Activated CD4-positive, alpha-beta T cell treated with anti-CD3 and anti-CD28 coated beads for 1 hour (primary cell): ENCODE results near the gene CAVIN2.

Experiments used
- DNase-seq: peaks from one replicate; pipeline ENCODE4 v3.0.0-alpha.2; 2020

CAVIN2 gene

DNA sequence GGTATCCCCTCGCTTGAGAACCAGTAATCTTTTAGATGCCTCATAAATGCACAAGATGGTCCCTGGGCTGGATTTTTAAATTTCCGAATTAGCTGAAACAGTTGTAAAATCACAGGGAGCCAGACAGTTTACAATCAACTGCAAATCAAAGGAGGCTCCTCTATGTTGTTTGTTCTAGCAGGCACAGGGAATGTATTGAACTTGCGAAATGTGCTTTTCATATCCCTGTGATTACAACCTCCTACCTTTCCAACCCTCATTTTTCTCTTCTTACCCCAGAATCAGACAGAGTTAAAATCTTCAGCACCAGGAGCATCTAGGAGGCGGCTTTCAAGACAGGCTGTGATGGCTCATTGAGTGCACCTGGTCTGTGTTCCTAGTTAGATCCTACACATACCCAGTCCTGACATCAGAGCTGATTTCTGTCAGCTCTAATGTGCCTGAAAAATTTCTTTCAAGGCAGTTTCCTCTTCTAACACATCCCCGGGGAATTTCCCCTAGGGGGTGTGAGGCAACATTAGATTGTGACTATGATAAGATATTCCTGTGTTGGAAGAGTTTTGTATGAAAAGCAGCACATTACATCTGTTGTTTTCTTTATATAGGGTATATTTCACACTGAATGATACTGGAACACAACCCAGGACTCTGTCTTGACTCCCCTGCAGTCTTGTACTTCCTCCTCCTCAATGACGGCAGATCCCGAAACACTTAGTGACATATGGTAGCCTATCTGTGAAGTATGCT lies 17.9 kb upstream of the CAVIN2 start:
- DNase-seq = no peak

DNA sequence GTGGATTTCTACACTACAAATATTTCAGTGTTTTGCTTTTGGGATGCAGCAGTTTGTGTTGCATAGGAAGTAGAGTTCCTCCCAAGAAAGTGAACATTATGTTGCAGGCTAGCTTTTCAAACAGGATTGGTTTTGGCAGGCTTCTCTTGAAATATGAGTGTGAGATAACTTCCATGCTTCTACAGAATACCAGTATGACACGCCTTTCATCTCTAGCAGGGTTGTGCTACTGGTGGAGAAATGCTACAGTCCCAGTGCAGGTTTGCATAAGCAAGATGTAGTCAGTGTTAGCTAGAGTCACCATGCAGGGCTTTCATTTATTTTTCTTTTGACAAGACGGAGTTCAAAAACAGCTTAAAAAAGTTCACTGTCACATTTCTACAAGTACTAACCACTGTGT lies 17.1 kb upstream of the CAVIN2 start:
- no peak for DNase-seq

DNA sequence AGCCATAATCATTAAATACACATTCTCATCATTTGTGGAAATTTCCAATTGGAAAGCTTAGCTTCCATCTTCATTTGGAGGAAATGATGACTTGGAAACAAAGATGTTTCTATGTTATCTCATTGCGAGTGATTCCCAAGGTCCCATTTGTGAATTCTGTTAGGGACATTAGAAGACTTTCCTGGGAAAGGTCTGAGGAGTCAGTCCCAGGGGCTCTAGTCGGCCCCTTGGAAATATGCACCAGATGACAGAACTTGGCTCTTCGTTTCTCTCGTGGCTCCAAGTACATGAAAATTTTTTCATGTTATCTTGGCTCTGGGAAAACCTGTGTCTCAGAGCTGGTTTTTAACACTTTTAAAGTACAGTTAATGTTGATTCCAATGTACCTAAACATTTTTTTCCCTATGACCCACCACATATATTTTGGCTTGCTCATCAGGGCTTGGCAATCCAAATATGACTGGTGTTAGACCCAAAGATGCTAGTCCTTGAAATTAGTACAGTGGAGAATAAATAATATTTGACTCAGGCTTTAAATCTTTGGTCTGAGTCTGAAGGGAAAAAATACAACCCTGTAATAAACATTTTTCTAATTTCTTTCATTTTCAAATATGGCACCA lies 15.4 kb upstream of the CAVIN2 start:
- no peak for DNase-seq

DNA sequence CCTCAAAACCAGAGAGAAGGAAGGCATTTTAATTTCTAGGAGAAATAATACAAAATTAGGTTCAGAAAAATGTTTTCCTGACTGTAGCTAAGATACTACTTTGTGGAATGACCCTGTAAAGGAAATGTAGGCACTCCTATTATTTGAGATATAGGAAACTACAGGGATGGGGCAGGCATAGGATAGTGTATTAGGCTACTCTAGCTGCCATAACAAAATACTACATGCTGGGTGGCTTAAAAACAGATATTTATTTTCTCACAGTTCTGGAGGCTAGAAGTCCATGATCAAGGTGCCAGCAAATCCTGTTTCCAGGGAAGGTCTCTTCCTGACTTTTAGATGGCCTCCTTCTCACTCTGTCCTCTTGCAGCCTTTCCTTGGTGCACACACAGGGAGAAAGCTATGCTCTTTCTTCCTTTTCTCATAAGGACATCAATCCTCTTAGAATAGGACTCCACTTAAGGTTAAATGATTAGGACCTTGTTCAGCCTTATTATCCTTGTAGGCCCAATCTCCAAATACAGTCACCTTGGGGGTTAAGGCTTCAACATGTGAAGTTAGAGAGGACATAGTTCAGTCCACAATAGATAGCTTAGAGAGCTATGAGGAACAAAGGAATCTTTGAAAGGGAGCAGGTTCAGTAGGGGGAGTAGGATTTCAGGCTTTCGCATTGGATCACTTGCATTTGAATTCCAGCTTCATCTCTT lies 14.0 kb upstream of the CAVIN2 start:
- DNase-seq = no peak

DNA sequence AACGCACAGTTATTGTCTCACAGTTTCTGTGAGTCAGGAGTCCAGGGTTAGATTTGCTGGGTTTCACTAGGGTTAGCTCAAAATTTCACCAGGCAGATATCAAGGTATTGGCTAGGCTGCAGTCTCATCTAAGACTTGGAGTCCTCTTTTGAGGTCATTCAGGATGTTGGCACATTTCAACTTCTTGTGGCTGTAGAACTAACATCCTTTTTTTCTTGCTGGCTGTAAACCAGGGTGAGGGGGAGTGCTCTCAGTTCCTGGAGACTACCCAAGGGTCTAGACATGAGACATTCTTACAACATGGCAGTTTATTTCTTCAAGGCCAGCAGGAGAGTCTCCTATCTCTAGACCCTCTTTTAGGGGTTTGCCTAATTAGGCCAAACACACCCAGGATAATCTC lies 12.8 kb upstream of the CAVIN2 start:
- no peak for DNase-seq

DNA sequence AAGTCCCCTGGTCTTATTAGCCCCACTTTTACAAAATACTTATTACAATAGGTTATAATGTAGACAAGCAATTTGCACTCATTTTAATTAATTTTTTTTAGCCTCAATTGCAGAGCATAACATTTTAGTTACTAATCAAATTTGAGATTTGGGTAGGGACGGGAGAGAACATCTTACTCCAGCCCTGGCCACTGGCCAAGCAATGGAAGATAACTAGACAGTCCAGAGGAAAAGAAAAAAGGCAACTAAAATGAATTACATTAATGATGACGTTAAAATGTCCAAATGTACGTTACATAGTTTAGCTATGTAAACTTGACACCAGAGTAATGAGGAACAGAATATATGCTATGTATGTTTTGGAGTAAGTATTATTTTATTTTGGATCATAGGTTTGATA lies 11.0 kb upstream of the CAVIN2 start:
- DNase-seq = no peak

DNA sequence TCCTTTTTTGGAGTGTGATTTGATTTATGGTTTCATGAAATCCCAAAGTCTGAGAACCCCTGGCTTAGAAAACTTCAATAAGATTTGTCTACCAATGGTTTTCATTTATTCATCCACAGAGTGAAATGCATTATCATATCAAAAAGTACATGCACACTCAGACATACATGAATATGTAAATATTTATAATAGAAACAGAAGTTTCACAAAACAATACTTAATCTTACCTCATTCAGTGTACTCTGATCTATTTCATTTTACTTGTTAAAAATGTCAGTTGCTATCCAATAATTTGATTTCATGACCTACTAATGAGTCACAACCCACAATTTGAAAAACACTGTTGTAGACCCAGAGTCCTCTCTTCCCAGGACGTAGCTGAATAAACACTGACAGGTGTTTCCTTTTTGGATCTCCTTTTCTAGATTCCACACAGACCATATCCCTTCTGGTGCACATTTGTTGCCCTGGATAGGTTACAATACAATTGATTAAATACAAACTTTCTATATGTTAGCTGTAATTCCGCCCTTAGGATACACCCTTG lies 10.4 kb upstream of the CAVIN2 start:
- no peak for DNase-seq

DNA sequence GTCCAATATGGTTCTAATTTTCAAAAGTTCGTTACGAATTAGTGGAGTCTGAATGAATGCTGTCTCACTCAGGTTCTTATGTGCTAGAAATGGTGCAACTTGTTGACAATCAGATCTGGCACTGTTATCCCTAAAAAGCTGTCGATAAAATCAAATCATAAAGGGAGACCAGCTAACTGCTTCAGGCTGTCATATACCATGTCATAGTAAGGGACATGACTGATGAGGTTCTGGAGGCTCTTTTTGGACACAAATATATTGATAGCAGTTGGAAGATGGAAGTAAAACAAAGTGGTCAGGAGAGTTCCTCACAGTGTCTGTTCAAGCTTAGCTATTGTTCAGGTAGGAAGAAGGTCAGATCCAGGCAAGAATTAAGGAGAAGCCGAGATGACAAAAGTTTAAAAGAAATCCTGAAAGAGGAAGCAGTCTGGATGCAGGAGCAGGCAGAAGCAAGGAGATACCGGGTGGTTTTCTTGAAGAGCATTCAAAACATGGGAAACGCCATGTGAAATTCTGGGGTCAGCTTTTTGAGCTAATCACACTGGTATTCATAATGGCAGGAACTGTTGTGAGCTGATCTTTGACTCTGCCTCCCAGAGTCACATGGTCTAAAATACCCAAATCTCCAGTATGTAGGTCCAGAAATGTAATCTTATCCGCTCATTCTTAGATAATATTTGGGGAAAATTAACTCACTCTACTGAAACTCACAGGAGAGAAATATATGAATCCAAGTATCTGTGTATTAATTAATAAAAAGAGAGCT lies 9.4 kb upstream of the CAVIN2 start:
- no peak for DNase-seq

DNA sequence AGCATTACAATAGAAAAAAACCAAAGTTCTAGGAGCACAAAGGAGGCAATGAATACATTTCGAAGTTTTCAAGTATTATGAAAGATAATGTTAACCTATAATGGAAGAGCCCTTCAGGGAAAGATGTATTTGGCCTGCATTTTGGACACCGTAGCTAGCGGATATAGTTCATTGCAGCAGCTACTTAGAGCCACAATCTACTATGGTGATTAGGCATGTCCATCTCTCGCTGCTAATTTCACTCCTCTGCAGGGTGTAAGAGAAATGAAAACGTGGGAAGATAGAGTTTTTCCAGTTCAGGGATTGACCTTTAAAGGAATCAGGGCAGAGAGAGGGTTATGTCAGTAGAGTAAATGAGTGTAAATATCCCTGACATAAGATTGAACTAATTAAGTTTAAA lies 8.5 kb upstream of the CAVIN2 start:
- DNase-seq = no peak

DNA sequence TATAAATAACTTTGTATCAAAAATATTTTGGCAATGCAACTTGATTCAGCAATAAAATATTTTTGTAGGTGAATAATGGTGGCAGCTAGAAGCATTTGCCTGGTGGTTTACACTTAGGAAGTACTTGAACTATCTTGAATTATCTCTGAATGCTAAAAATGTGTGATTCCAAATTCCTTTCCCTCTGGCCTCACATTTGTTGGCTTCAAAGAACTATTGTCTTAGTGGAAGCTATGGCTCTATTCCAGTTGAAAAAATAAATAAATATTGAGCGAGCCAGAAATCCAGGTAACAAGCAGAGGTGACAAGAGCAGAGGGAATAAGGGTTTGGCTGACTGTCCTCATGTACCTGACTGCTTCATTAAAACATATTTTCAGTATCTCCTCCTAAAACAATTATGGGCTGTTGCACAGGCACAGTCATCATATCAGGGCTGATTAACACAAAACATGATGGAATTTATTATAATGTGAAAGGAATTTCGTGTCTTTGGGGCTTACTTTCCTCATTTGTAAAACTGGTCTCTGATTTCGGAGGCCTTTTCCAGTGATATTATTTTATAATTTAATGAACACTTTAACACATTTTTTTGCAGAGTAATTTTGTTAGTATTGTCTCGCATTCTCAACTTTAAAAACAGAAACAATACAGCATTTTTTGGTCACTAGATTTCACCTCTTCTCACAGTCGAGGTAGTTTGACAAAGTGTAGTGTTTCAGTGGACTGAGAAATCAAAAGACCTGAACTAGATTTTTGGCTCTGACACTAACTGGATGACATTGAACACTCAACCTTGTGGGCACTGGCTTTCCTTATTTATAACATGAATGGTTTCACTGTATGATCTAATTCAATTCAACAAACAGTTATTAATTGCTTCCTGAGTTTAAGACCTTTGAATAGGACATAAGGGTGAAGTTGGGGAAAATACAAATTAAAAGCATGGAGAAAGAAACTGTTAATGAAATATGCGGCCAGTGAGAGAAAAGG lies 7.8 kb upstream of the CAVIN2 start:
- DNase-seq = no peak

DNA sequence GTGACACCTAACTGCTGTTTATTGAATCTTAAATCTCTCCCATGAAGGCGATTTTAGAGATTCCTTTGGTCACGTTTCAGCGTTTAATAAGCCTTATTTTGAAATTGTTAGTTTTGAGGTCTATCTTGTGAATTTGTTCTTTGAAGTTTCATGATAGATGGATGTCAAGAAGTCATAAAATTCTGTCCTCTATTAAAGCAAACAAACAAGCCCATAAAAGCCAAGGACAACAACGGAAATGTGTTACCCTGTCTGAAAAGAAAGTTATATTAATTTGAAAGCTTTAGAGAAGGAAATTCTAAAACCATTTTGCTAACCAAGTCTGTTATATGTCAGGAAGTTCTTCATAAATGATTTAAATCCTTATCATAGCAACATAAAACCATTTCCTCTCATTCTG lies 7.0 kb upstream of the CAVIN2 start:
- no peak for DNase-seq

DNA sequence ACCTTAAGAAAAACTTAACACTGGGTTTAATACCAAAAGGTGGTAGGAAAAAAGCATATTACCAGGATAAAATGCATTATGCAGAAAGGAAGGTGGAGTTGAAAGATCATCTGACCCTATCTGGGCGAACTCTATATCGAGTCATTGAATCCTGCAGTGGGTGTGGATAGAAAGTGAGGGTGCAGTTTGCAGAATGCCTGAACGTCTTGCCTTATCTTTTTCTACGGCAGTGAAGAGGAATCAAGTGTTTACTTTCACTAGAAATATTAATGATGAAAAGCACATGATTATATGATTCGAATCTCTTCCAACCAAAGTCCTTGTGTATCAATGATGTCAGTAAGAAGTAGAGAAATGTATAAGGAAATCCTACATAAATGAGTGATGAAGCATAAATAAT lies 4.3 kb upstream of the CAVIN2 start:
- no peak for DNase-seq

DNA sequence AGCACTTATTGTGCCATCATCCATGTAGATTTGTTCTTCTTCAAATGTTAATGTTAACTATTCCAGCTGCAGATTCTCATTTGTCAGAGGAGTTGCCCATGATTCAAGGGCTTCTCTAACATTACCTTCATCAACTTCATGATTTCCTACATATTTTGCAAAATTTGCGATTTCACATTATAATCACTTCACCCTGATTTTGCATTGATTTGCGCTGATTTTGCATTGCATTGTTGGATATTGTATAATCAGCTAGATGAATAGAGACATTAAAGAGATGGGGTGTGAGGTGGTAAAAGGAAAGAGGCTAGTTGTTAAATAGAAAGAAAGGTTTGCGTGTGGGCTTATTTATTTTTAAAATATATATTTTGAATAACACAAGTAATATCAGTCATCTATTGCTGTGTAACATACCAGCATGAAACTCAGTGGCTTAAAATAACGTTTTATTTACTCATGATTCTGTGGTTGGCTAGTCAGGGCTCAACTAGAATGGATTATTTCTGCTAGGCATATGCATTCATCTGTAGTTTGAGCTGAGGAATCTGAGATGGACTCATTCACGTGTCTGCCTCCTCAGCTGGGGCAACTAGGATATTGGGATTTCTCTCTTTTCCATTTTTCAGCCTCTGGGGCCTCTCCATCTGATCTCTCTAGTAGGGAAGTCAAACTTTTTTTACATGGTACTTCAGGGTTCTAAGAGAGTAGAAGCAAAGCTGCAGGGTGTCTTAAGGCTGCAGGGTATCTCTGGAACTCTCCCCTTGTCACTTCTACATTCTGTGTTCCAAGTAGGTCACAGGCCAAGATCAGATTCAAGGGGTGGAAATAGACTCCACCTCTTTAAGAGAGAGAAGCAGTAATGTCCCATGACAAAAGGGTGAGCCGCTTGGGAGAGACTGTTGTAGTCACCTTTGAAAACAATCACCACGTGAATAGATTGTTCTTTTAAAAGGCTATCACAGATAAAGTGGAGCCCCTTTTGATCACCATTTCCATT lies 2.2 kb upstream of the CAVIN2 start:
- DNase-seq = no peak

DNA sequence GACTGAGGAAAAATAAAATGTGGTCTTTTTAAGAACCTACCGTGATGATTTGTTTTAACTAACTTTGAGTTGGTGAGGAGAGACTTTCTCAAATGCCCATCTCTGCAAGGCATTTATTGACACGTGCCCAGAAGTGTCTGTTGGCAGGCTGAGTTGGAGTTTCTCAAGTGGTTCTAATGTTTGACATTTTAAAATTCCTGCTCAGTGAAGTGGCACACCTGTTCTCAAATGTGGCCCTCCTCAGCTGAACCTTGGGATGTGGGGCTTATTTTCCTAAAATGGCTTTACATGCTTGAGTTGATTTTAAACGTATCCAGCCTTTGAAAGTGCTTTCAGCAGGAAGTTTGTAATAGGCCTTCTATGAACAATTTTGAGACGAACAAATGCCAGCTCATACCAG lies 876 bp upstream of the CAVIN2 start:
- DNase-seq = no peak

DNA sequence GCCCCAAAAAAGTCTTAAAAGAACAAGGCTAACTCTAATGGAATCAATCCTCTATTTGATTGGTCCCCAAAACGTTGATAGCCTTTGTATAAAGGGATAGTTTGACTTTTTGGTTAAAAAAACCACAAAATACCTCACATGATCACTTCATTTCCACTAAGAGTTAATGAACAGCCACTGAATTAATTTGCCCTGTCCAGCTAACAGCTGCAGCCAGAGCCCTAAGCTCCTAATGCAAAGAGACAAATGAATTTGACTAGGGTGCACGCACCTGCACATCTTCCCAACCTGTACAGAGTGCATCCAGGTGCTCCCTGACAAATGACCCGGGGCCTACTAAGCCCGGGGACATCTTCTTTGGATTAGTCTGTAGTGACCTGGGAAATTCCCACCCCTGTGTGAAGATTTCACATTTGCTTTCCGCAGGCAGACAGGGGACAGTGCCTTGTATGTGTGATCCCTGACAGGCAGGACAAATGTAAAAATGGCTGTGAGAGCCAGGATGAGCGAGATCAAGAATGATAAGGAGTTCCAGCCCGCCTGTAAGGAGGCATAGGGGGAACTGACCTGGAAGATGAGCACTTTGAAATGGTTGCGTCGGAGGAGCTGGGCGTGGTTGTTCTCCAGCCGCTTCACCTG lies 893 bp downstream of the CAVIN2 start:
- no peak for DNase-seq

DNA sequence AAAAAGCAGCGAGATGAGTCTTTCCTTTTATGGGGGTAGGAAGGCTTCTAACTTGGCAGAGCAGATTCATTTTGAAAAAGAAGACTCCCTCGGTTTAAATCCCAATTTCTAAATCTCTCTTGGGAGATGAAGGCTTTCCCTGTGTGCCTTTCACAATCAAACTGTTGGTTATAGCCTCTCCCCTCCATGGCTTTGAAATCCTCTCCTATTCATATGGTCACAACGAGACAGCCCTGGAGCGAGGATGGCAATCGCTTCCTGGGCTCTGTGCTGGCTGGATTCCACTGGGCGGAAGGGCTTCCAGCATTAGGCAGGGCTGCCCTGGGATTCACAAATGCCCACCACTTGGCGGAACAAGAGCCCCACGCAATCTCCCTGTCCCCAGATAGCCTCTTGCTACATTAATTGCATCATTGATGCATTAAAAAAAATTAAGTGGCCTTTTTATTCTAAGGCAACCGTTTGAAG lies 1.6 kb downstream of the CAVIN2 start:
- no peak for DNase-seq

DNA sequence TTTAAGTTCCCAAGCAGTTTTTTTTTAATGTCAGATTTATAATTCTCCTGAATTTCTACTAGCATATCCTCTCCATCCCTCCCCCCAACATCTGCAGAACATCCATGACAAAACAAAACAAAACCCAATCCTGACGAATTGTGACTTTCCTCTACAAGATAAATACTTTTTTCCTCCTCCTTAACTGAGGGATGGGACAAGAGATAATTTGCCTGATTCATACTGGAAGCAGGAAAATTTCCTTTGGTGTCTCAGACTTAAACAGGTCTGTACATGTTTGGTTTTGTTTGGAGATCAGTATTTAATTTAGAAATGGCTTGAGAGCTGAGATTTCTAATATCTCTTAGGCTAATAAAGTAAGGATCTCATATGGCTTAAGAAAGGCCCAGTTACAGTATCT lies 2.2 kb downstream of the CAVIN2 start:
- DNase-seq = no peak

DNA sequence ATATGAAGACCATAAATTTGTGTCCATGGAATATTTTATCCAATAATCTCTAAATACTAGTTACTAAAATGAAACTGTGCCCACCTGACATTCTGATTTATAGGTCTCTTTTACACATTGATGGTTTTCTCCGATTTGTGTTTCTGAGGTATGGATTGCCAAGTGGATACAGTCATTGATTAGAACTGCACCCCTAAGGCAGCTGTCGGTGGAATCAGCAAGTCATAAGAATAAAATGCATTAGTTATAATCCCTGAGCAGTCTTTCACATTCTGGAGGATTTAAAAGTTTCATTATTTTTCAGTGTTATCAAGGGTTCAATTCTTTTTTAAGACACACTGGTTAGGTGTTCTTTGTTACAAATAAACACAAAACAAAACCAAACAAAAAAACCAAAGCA lies 6.0 kb downstream of the CAVIN2 start:
- no peak for DNase-seq

DNA sequence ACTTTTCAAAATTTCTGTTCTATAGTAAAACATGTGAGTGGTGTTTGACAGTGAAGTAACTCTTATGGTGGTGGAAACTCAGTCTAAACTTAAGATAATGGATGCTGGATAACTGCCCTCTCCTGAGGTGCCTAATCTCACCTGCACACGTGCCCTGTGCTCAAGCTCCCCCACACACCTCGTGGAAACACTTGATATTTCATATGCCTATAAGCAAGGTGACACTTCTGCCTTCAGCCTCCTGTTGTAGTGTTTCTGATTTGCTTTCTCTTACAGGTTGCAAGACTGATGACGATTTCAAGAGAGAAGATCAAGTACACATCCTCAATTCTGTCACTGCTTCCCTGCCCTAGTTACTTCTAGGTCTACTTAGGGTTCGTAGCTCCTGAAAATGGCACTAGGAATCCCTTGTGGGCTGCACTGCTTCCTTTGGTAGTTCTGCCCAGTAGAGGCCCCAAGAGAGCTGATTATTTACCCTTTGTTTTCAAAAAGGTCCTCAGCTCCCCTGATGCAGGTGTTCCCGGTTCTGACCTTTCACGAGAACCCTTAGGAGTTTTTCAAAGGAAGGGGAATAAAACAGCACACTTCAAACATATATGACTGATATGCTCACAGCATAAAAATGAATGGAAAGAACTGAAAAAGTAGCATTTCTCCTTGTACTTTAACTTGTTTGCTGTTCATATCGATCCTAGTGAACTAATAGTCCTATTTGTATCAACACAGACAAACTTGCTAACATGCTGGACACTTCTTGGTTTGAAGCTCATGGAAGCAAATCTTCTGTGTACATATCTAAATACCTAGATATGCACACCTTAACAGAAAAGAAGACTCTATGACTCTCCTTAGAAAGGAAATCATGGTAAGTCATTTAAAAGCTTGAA lies 6.7 kb downstream of the CAVIN2 start:
- DNase-seq = no peak
